AG10803 (cell line): ENCODE results near the gene SUCLG2.
"Not testable (repeated sequence)": the region's sequence is repeated elsewhere in the genome, so short reads cannot be mapped to it uniquely, and the experiment has no call there.

Experiments used
- DNase-seq: peaks from one replicate; pipeline ENCODE4 v3.0.0; 2010; ENCODE audit warnings: low read depth
- H3K4me3 ChIP-seq: 2 replicates; pipeline ENCODE4 v1.5.1; 2011; ENCODE audit warnings: mild to moderate bottlenecking, low read length, control low read depth
- TF ChIP-seq, protein P1 (sequence below): conservative IDR thresholded peaks from 2 replicates; pipeline ENCODE4 v1.5.1; 2011; ENCODE audit warnings: mild to moderate bottlenecking, low read length, control low read depth, inconsistent platforms

SUCLG2 gene

DNA sequence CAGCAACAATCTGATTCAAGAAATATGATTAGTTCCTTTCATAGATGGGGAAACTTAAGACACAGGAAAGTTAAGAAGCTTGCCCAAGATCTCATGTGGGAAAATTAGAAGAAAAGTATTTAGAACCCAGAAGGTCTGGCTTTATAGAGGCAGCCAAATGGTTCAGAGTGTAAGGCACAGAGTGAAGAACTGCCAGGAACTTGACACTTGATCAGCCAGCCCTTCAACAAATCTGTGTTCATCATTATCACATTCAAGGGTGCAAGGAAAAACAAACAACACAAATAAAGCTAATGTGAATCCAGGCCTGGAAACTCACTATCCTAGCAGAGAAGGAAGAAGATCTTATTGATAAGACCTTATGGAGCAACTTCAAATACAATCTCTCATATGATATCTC lies 62.4 kb downstream of the SUCLG2 start:
- no peak for DNase-seq
- no peak overlapping the region for H3K4me3 ChIP-seq
- TF ChIP-seq, protein P1, sequence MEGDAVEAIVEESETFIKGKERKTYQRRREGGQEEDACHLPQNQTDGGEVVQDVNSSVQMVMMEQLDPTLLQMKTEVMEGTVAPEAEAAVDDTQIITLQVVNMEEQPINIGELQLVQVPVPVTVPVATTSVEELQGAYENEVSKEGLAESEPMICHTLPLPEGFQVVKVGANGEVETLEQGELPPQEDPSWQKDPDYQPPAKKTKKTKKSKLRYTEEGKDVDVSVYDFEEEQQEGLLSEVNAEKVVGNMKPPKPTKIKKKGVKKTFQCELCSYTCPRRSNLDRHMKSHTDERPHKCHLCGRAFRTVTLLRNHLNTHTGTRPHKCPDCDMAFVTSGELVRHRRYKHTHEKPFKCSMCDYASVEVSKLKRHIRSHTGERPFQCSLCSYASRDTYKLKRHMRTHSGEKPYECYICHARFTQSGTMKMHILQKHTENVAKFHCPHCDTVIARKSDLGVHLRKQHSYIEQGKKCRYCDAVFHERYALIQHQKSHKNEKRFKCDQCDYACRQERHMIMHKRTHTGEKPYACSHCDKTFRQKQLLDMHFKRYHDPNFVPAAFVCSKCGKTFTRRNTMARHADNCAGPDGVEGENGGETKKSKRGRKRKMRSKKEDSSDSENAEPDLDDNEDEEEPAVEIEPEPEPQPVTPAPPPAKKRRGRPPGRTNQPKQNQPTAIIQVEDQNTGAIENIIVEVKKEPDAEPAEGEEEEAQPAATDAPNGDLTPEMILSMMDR, result no peak

GRCh38 chr3:67587811-67588210 lies 66.6 kb downstream of the SUCLG2 start:
- DNase-seq, result no peak
- no peak overlapping the region for H3K4me3 ChIP-seq
- TF ChIP-seq, protein P1, result no peak

DNA sequence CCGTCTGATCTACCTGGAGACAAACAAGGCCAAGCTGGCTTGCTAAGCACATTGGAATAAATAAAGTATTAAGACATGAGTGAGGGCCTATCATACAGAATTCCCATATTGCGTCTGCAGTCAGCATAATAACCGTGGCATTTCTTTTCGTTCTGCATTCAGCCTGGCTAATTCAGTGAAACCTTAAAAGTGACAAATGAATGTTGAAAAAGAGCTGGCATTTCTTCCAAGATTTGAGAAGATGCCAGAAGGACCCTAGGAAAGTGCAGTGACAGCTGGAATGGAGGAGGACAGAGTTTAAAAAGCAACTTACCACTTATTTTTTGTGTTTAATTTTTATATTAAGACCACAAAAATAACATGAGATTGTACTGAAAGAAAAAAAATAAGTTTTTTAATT lies 67.1 kb downstream of the SUCLG2 start:
- H3K4me3 ChIP-seq, result no peak overlapping the region
- no peak for DNase-seq
- TF ChIP-seq, protein P1, result no peak

DNA sequence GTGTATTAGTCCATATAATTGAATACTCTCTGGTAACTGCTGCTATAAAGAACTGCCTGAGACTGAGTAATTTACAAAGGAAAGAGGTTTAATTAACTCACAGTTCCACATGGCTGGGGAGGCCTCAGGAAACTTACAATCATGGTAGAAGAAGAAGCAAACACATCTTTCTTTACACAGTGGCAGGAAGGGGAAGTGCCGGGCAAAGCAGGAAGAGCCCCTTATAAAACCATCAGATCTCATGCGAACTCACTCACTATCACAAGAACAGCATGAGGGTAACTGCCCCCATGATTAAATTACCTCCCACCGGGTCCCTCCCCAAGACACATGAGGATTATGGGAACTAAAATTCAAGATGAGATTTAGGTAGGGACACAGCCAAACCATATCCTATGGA lies 69.8 kb downstream of the SUCLG2 start:
- H3K4me3 ChIP-seq, DNase-seq: not testable (repeated sequence)

GRCh38 chr3:67580430-67581000 lies 73.9 kb downstream of the SUCLG2 start:
- H3K4me3 ChIP-seq, result no peak overlapping the region
- TF ChIP-seq, protein P1, result no peak
- DNase-seq, result no peak

GRCh38 chr3:67578416-67578815 lies 76.0 kb downstream of the SUCLG2 start:
- TF ChIP-seq, protein P1, result no peak
- no peak for DNase-seq
- H3K4me3 ChIP-seq, result no peak overlapping the region

GRCh38 chr3:67576441-67576840 lies 78.0 kb downstream of the SUCLG2 start:
- TF ChIP-seq, protein P1, result no peak

DNA sequence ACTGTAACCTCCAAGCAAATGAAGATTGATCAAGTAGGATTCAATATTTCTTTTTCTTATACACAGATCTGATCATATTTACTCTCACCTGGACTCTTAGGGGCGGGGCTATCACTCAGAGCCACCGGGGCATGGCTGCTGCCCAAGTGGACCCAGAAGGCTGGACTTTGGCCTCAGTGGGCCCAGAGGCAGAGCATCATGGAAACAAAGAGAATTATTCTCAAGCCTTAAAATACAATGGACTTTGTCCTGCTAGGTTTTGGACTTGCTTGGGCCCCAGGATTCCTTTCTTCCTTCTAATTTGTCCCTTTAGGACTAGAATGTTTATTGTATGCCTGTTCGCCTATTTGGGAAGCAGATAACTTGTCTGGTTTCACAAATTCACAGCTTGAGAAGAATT lies 85.1 kb downstream of the SUCLG2 start:
- no peak for DNase-seq
- no peak overlapping the region for H3K4me3 ChIP-seq
- TF ChIP-seq, protein P1, result no peak

More at GRCh38 chr3:67576441-67576840, 78.0 kb downstream of the SUCLG2 start:
- no peak overlapping the region for H3K4me3 ChIP-seq
- DNase-seq, result no peak
